Mammary epithelial cell (primary cell): ENCODE measurements around the gene LEPROT.

Experiments
- CTCF ChIP-seq, 2 donors: IDR thresholded peaks in 1 of 2; conservative IDR thresholded peaks in 1 of 2; 2 replicates each; pipeline ENCODE4 v1.5.1; 2011 to 2012; ENCODE audit warnings: inconsistent platforms in 2 of 2, low read length in 2 of 2, mild to moderate bottlenecking in 2 of 2, control low read depth in 1 of 2, low read depth in 1 of 2; ENCODE audit not compliant: insufficient read depth in 1 of 2; ENCODE audit errors: extremely low read depth in 1 of 2
- EZH2 ChIP-seq: IDR thresholded peaks from 2 replicates; pipeline ENCODE4 v1.6.1; 2012; ENCODE audit warnings: low read length, inconsistent platforms, borderline replicate concordance

DNA sequence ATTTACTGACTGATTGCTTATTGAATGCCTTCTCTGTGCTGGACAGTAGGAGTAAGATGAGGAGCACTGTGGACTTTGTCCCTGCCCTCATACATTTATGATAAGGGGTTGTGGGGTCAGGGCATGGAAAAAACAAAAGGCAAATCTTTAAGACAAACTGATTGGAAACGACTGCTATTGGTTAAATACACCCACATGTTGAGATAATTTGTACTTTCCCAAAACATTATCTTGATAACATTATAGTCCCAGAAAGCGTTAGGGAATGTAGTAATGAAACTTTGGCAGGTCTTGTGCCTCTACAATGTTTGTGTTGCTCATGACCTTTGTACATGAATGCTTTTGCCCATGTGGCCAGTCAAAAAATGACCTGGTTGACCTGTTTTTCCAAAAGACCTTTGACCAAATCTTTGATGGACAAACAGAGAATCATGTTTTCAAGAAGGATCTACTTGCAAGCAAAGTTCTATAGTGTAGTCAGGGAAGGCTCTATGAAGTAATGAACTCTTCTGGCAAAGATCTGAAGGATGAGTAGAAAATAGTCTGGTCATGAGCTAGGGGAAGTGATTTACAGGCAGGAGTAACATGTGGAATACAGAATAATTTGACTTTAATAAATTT lies 50.9 kb downstream of the LEPROT start:
- no peak for TF ChIP-seq CTCF (conservative IDR thresholded peaks at IDR 0.05 in 1 of 2, IDR thresholded peaks at IDR 0.05 in 1 of 2; ENCODE audit: extremely low read depth in 1 of 2, insufficient read depth in 1 of 2, low read depth in 1 of 2, low read length in 2 of 2)
- no peak for TF ChIP-seq EZH2
